NCI-H446 (cell line): Measurements from ENCODE around the gene PTPN6.
"Not testable (repeated sequence)": the region's sequence is repeated elsewhere in the genome, so short reads cannot be mapped to it uniquely, and the experiment has no call there.

Source experiments
- DNase-seq, 2 experiments: peaks; one replicate each; lab custom pipeline; 2025; lab: John Stamatoyannopoulos, UW

PTPN6 gene

GRCh38 chr12:6950811-6951540 is at the start of gene PTPN6:
PTPN6 (plus strand) TSS chr12:6951356; CDS start chr12:6951513, 157 bp downstream.
- no peak for DNase-seq

DNA sequence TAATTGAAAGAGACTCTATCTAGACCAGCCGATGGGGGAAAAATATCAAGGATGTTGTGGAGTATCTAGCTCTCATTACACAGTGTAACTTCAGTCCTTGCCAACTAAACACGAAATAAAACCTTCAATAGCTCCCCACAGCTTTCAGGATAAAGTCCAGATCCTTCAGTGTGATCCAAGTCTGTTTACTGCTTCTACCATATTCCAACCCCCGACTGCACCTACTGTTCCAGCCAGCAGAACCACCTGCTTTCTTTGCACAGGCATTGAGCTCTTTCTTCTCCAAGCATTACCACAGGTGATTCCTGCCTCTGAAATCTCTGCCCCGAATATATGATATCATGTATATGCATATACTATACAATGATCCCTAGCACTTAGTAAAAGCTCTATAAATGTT is 48.7 kb upstream of the PTPN6 start:
- no peak for DNase-seq

- no peak for DNase-seq
Observed at GRCh38 chr12:6903722-6904121, 47.4 kb upstream of the PTPN6 start.

- DNase-seq = peak; percentile 97 to 98
Observed at GRCh38 chr12:6904280-6905276, 46.6 kb upstream of the PTPN6 start, which contains the start of gene LRRC23. LRRC23 (plus strand) TSS chr12:6904822; CDS start chr12:6905634, 812 bp downstream.

- DNase-seq = no peak
Observed at GRCh38 chr12:6905414-6906040, 45.6 kb upstream of the PTPN6 start.

- DNase-seq = not testable (repeated sequence)
Observed at GRCh38 chr12:6908141-6908540, 43.0 kb upstream of the PTPN6 start.

- no peak for DNase-seq
Observed at GRCh38 chr12:6909421-6910145, 41.6 kb upstream of the PTPN6 start.

DNA sequence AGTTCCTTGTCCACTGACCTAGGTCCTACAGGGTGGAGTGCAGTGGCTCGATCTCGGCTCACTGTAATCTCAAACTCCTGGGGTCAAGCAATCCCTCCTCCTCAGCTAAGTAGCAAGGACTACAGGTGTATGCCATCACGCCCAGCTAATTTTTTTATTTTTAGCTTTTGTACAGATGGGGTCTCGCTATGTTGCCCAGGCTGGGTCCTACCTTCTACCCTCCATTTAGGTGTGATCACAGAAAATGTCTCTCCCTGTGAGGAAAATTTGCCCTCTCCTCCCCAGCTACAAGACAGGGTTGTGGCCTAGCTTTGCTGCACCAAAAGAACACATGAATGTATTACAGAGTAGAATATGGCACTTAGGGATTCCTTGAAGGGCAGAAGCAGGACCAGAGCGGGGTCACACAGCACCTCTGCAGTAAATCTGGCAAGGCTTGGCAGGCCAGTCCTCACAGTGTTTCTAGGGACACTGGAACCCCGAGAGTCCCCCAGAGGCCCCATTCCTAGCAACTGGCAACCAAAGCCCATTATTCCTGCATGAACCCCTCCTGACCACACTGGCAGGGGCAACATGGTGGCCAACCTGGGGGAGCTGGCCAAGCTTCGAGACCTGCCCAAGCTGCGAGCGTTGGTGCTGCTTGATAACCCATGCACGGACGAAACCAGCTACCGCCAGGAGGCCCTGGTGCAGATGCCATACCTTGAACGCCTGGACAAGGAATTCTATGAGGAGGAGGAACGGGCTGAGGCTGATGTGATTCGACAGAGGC is 38.8 kb upstream of the PTPN6 start:
- DNase-seq = no peak

DNA sequence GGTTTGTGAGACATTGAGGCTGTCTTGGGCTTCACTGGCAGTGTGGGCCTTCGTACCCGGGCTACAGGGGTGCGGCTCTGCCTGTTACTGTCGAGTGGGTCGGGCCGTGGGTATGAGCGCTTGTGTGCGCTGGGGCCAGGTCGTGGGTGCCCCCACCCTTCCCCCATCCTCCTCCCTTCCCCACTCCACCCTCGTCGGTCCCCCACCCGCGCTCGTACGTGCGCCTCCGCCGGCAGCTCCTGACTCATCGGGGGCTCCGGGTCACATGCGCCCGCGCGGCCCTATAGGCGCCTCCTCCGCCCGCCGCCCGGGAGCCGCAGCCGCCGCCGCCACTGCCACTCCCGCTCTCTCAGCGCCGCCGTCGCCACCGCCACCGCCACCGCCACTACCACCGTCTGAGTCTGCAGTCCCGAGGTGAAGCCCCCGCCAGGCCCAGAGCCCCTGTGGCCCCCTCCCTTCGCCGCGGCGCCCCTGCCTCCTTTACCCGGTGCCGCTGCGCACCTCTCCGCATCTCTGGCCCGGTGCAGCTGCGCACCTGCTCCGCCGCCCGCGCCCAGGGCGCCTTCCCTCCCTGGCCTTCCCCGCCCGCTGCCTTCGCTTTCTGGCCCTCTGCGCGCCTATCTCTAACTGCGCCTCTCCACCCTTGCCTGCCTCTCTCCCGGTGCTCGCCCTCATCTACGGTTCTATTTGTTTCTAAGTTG is 36.8 kb upstream of the PTPN6 start, which contains the start of gene ENO2:
TSS of gene ENO2 (plus strand) at position 335 of the 701 bp plus-strand sequence. CDS start 1,253 bp downstream, outside the sequence.
- DNase-seq = peak; percentile 33 to 67

DNA sequence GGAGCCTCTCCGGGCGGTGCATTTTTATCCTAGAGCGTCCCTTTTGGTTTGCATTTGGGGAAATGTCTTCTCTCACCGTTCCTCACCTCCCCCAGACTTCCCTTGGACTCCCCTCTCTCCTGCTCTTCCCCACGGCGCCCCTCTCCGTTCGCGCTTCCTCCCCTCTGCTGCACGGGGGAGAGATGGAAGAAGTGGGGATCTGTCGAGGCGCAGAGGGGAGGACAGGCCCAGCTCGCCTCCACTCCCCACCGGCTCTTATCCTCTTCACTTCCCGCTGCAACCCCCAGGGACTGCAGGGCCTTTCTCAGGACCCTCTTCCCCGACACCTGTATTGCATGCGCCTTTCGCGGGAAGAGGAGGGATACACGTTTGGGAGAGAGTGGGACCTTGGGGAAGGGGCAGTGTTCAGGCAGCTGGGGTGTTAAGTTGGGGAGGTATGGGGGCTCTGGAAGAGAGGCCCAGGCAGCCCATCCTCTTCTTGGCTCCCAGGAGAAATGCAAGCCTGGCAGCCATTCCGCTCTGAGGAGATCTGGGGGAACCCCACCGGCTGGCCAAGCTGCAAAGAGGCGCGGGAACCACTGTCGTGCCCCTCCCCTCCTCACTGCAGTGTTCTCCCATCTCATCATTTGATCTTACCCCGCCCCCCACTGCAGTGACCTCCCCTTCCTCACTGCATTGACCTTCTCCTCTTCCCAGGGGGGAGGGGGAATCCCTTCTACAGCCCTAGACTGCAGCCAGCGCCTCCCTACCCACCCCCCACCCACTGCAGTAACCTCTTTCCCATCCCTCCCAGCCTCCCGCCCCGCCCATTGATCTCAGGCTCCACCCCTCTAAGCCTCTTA is 36.0 kb upstream of the PTPN6 start:
- peak in 1 of 2 experiments; percentile 41 for DNase-seq

GRCh38 chr12:6915789-6916285 is 35.3 kb upstream of the PTPN6 start:
- no peak for DNase-seq

DNA sequence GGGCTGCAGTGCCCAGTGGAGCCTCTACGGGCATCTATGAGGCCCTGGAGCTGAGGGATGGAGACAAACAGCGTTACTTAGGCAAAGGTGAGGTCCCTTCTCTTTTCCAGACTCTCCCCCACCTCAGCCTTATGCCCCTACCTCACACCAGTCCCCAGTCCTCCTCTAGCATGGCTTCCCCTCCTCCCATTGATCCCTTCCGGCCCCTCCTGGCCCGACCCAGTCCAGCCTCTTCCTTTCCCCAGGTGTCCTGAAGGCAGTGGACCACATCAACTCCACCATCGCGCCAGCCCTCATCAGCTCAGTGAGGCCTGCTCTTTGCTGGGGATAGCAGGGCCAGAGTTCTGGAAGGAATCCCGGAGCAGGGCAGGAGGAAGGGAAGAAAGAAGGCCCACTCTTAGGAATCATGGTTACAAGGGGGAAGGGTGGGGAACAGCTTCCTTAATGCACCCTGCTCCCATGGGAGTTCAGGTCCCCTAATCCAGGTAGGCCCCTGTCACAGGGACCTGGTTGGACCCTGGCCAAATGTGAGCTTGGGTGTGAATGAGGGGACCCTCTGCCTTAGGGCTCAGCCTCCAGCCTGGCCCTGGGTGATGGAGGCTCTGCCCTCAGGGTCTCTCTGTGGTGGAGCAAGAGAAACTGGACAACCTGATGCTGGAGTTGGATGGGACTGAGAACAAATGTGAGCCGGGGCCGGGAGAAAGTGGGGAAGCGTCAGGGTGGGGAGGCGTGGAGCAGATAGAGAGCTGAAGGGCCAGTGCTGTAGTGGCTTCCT is 34.5 kb upstream of the PTPN6 start:
- DNase-seq = no peak

GRCh38 chr12:6917491-6918231 is 33.5 kb upstream of the PTPN6 start:
- DNase-seq = no peak

- DNase-seq = no peak
Observed at GRCh38 chr12:6919588-6919987, 31.6 kb upstream of the PTPN6 start.

DNA sequence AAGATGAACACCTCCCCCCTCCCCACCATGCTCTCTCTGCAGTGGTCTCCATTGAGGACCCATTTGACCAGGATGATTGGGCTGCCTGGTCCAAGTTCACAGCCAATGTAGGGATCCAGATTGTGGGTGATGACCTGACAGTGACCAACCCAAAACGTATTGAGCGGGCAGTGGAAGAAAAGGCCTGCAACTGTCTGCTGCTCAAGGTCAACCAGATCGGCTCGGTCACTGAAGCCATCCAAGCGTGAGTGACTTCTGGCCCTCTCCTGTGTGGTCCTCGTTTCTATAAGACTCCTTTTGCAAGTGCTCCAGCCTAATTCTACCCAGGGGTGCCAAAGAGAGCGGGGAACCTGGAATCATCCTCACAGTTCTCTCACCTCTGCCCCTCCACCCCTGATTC is 29.6 kb upstream of the PTPN6 start:
- DNase-seq = no peak

GRCh38 chr12:6921996-6922946 is 28.9 kb upstream of the PTPN6 start:
- no peak for DNase-seq
